MM.1S (cell line): ENCODE data around the gene ATOH1.

Experiments used
- DNase-seq: peaks from one replicate; pipeline ENCODE4 v3.0.0-alpha.2; 2015
- H2AFZ ChIP-seq: fragments of 300-600 bp; sonication (generic); 2 replicates; pipeline ENCODE4 v1.6.0; 2016; ENCODE audit warnings: antibody characterized with exemption, low read length
- H3F3A ChIP-seq: fragments of 300-600 bp; sonication (generic); 2 replicates; pipeline ENCODE4 v1.6.1; 2016; ENCODE audit warnings: mild to moderate bottlenecking, antibody characterized with exemption, low read length, moderate library complexity, mixed read lengths; ENCODE audit not compliant: insufficient read depth
- H3K27ac ChIP-seq: fragments of 300-600 bp; sonication (generic); 2 replicates; pipeline ENCODE4 v1.5.1; 2016; ENCODE audit warnings: mild to moderate bottlenecking, low read length
- H3K27me3 ChIP-seq: fragments of 300-600 bp; sonication (generic); replicated peaks from 2 replicates; pipeline ENCODE4 v1.6.0; 2016; ENCODE audit warnings: low read length; ENCODE audit not compliant: insufficient read depth
- H3K36me3 ChIP-seq: fragments of 300-600 bp; sonication (generic); replicated peaks from 2 replicates; pipeline ENCODE4 v1.6.1; 2016; ENCODE audit warnings: mild to moderate bottlenecking, low read length, mixed read lengths; ENCODE audit not compliant: insufficient read depth
- H3K4me1 ChIP-seq: fragments of 300-600 bp; sonication (generic); 2 replicates; pipeline ENCODE4 v1.6.1; 2016; ENCODE audit warnings: low read length, mixed read lengths
- H3K4me2 ChIP-seq: fragments of 300-600 bp; sonication (generic); 2 replicates; pipeline ENCODE4 v1.6.0; 2016; ENCODE audit warnings: low read depth, low read length
- H3K4me3 ChIP-seq: fragments of 300-600 bp; sonication (generic); 2 replicates; pipeline ENCODE4 v1.5.1; 2016; ENCODE audit warnings: low read length, mixed read lengths
- H3K79me2 ChIP-seq: fragments of 300-600 bp; sonication (generic); 2 replicates; pipeline ENCODE4 v1.6.1; 2016; ENCODE audit warnings: mixed run types, low read length, mixed read lengths
- H3K9ac ChIP-seq: fragments of 300-600 bp; sonication (generic); 2 replicates; pipeline ENCODE4 v1.6.1; 2016; ENCODE audit warnings: low read length, mixed read lengths
- H3K9me2 ChIP-seq: fragments of 300-600 bp; sonication (generic); replicated peaks from 2 replicates; pipeline ENCODE4 v1.6.1; 2016; ENCODE audit warnings: mild to moderate bottlenecking, low read length, mixed read lengths; ENCODE audit not compliant: insufficient read depth
- H3K9me3 ChIP-seq: fragments of 300-600 bp; sonication (generic); replicated peaks from 2 replicates; pipeline ENCODE4 v1.6.1; 2016; ENCODE audit warnings: mild to moderate bottlenecking, low read length, mixed read lengths; ENCODE audit not compliant: insufficient read depth
- H4K20me1 ChIP-seq: fragments of 300-600 bp; sonication (generic); 2 replicates; pipeline ENCODE4 v1.6.1; 2016; ENCODE audit warnings: mild to moderate bottlenecking, low read length, moderate library complexity, mixed read lengths; ENCODE audit not compliant: insufficient read depth
- CTCF ChIP-seq: fragments of 300-600 bp; sonication (generic); IDR thresholded peaks from 2 replicates; pipeline ENCODE4 v1.5.1; 2016; ENCODE audit warnings: antibody characterized with exemption, low read length, mixed read lengths
- EZH2 ChIP-seq: fragments of 300-600 bp; sonication (generic); optimal IDR thresholded peaks from 2 replicates; pipeline ENCODE3; 2017; ENCODE audit warnings: low read depth, mild to moderate bottlenecking, antibody characterized with exemption, low read length, mixed read lengths
- EZH2phosphoT487 ChIP-seq: fragments of 300-600 bp; sonication (generic); IDR thresholded peaks from 2 replicates; pipeline ENCODE4 v1.6.1; 2018; ENCODE audit warnings: antibody characterized with exemption, low read length

ATOH1 gene

GRCh38 chr4:93829820-93830687, 1.5 kb downstream of the ATOH1 start:
- Histone ChIP-seq H2AFZ (no peak overlapping the region), H4K20me1 (no peaks in the 10 kb centered on the region), H3K9me3 (no peaks in the 10 kb centered on the region), H3K4me3 (no peak overlapping the region), H3K27me3 (peaks cover 27% of the 10 kb centered on the region), H3K9ac (no peak overlapping the region), H3K36me3 (no peaks in the 10 kb centered on the region), H3K9me2 (no peaks in the 10 kb centered on the region), H3F3A (peaks cover 16% of the 10 kb centered on the region; the same call in 1 of the 2 replicates), H3K4me2 (peak overlapping the region; percentile 89; the same call in 1 of the 2 replicates), H3K4me1 (peaks cover 10% of the 10 kb centered on the region; the same call in 1 of the 2 replicates), H3K27ac (no peak overlapping the region), H3K79me2 (no peaks in the 10 kb centered on the region)
- no peak for DNase-seq
- TF ChIP-seq EZH2, result no peak
- no peak for TF ChIP-seq CTCF
- TF ChIP-seq EZH2phosphoT487, result no peak

GRCh38 chr4:93831716-93832496, 3.4 kb downstream of the ATOH1 start:
- Histone ChIP-seq H3K79me2 (no peaks in the 10 kb centered on the region), H3K27me3 (peaks cover 27% of the 10 kb centered on the region), H3K4me3 (peak overlapping the region; percentile 35), H3K4me1 (peaks cover 10% of the 10 kb centered on the region; the same call in 1 of the 2 replicates), H3K4me2 (peak overlapping the region; percentile 67), H3K9me3 (no peaks in the 10 kb centered on the region), H2AFZ (no peak overlapping the region), H4K20me1 (no peaks in the 10 kb centered on the region), H3F3A (peaks cover 16% of the 10 kb centered on the region; the same call in 1 of the 2 replicates), H3K36me3 (no peaks in the 10 kb centered on the region), H3K9ac (no peak overlapping the region), H3K27ac (no peak overlapping the region), H3K9me2 (no peaks in the 10 kb centered on the region)
- DNase-seq, result peak; percentile 92
- no peak for TF ChIP-seq CTCF
- TF ChIP-seq EZH2phosphoT487, result no peak
- no peak for TF ChIP-seq EZH2

GRCh38 chr4:93834249-93835066, 5.9 kb downstream of the ATOH1 start:
- Histone ChIP-seq H3F3A (peaks cover 16% of the 10 kb centered on the region; the same call in 1 of the 2 replicates), H3K9ac (no peak overlapping the region), H3K9me3 (no peaks in the 10 kb centered on the region), H4K20me1 (no peaks in the 10 kb centered on the region), H3K36me3 (no peaks in the 10 kb centered on the region), H3K9me2 (no peaks in the 10 kb centered on the region), H3K4me1 (peaks cover 10% of the 10 kb centered on the region; the same call in 1 of the 2 replicates), H3K27me3 (peaks cover 25% of the 10 kb centered on the region), H3K4me3 (no peak overlapping the region), H3K79me2 (no peaks in the 10 kb centered on the region), H2AFZ (no peak overlapping the region), H3K27ac (no peak overlapping the region), H3K4me2 (no peak overlapping the region)
- DNase-seq, result no peak
- no peak for TF ChIP-seq CTCF
- no peak for TF ChIP-seq EZH2phosphoT487
- TF ChIP-seq EZH2, result no peak
